SK-N-SH (cell line): ENCODE results near the gene CENPN. TPM values are rescaled to one million over a fixed set of nuclear protein-coding genes. Genes with fewer than 3 reads are reported as not detected.

Source experiments
- CTCF ChIA-PET: fragments of 300-600, 350-600 bp; formaldehyde crosslinking; extraction: SDS; loops from one replicate; lab custom pipeline; 2021; lab: Yijun Ruan, JAX
- POLR2A ChIA-PET: fragments of 350-600 bp; sonication (Branson Sonifier 250); formaldehyde crosslinking; extraction: SDS; loops from one replicate; lab custom pipeline; 2020; ENCODE audit warnings: antibody characterized with exemption, inconsistent platforms; lab: Yijun Ruan, JAX
- DNase-seq: peaks from one replicate; pipeline ENCODE4 v3.0.0; 2012
- H2AFZ ChIP-seq: fragments of 200-600 bp; sonication (generic); 2 replicates; pipeline ENCODE4 v1.8.1; 2016; ENCODE audit warnings: antibody characterized with exemption, mild to moderate bottlenecking, low read depth
- H3F3A ChIP-seq: fragments of 200-600 bp; sonication (generic); replicated peaks from 2 replicates; pipeline ENCODE3; 2016; ENCODE audit warnings: antibody characterized with exemption, mild to moderate bottlenecking; ENCODE audit not compliant: insufficient read depth
- H3K27ac ChIP-seq, 2 experiments: fragments of 200-500 bp in 1 of 2; fragments of 200-600 bp in 1 of 2; sonication (Bioruptor generic) in 1 of 2; sonication (generic), shearing (Covaris generic) in 1 of 2; 2 replicates each; pipeline versions ENCODE4 v1.5.1 to v1.6.1; 2014 to 2016; ENCODE audit warnings: low read depth in 2 of 2, inconsistent platforms in 1 of 2, low read length in 1 of 2, mild to moderate bottlenecking in 1 of 2, mixed read lengths in 1 of 2
- H3K27me3 ChIP-seq: fragments of 200-600 bp; sonication (generic), shearing (Covaris generic); 2 replicates; pipeline ENCODE4 v1.6.1; 2016; ENCODE audit warnings: mixed run types; ENCODE audit not compliant: insufficient read depth
- H3K36me3 ChIP-seq, 2 experiments: fragments of 200-500 bp in 1 of 2; fragments of 200-600 bp in 1 of 2; sonication (Bioruptor generic) in 1 of 2; sonication (generic) in 1 of 2; replicated peaks in 1 of 2; 2 replicates each; pipeline versions ENCODE3 to v1.5.1; 2014 to 2016; ENCODE audit warnings: low read length in 1 of 2, mild to moderate bottlenecking in 1 of 2; ENCODE audit not compliant: insufficient read depth in 2 of 2, control insufficient read depth in 1 of 2
- H3K4me1 ChIP-seq, 2 experiments: fragments of 200-500 bp in 1 of 2; fragments of 200-600 bp in 1 of 2; sonication (Bioruptor generic) in 1 of 2; sonication (generic), shearing (Covaris generic) in 1 of 2; 2 replicates each; pipeline versions ENCODE4 v1.5.1 to v1.6.1; 2014 to 2016; ENCODE audit warnings: low read depth in 1 of 2, low read length in 1 of 2, mixed run types in 1 of 2; ENCODE audit not compliant: insufficient read depth in 2 of 2, control insufficient read depth in 1 of 2
- H3K4me2 ChIP-seq: fragments of 200-600 bp; sonication (generic), shearing (Covaris generic); 2 replicates; pipeline ENCODE4 v1.6.1; 2017; ENCODE audit warnings: mixed run types
- H3K4me3 ChIP-seq, 2 experiments: fragments of 200-500 bp in 1 of 2; fragments of 200-600 bp in 1 of 2; sonication (Bioruptor generic) in 1 of 2; sonication (generic), shearing (Covaris generic) in 1 of 2; 2 replicates each; pipeline versions ENCODE4 v1.5.1 to v1.8.1; 2014 to 2016; ENCODE audit warnings: low read depth in 2 of 2, inconsistent platforms in 1 of 2, low read length in 1 of 2, mild to moderate bottlenecking in 1 of 2, mixed read lengths in 1 of 2, moderate library complexity in 1 of 2
- H3K79me2 ChIP-seq: fragments of 200-600 bp; sonication (generic); 2 replicates; pipeline ENCODE4 v1.8.1; 2017; ENCODE audit warnings: mild to moderate bottlenecking; ENCODE audit not compliant: insufficient read depth
- H3K9ac ChIP-seq: fragments of 200-600 bp; sonication (generic); 2 replicates; pipeline ENCODE4 v1.6.1; 2017; ENCODE audit warnings: mixed run types
- H3K9me2 ChIP-seq: fragments of 200-600 bp; sonication (generic); 2 replicates; pipeline ENCODE4 v1.6.1; 2017; ENCODE audit warnings: mixed run types
- H3K9me3 ChIP-seq: fragments of 200-600 bp; sonication (generic); 2 replicates; pipeline ENCODE4 v1.6.1; 2017; ENCODE audit warnings: mixed run types, mild to moderate bottlenecking, moderate library complexity
- H4K20me1 ChIP-seq: fragments of 200-600 bp; sonication (generic); 2 replicates; pipeline ENCODE4 v1.6.1; 2017; ENCODE audit warnings: mild to moderate bottlenecking, mixed run types; ENCODE audit not compliant: insufficient read depth
- CHD2 ChIP-seq: fragments of 150-350 bp; IDR thresholded peaks from 2 replicates; pipeline ENCODE4 v1.6.1; 2018; ENCODE audit warnings: low read length; ENCODE audit not compliant: partially characterized antibody
- CTCF ChIP-seq: fragments of 200-600 bp; sonication (generic); IDR thresholded peaks from 2 replicates; pipeline ENCODE4 v1.6.1; 2017; ENCODE audit warnings: antibody characterized with exemption, mild to moderate bottlenecking, moderate library complexity
- EP300 ChIP-seq, 2 experiments: IDR thresholded peaks; 2 replicates each; pipeline versions ENCODE4 v1.4.0 to v1.6.1; 2012; ENCODE audit warnings: borderline replicate concordance in 1 of 2, low read depth in 1 of 2, low read length in 1 of 2
- FOSL2 ChIP-seq: IDR thresholded peaks from 2 replicates; pipeline ENCODE4 v1.4.0; 2012; ENCODE audit warnings: low read depth, mild to moderate bottlenecking, moderate library complexity, borderline replicate concordance
- FOXM1 ChIP-seq: IDR thresholded peaks from 2 replicates; pipeline ENCODE4 v1.4.0; 2012; ENCODE audit warnings: low read depth, mild to moderate bottlenecking
- GABPA ChIP-seq: IDR thresholded peaks from 2 replicates; pipeline ENCODE4 v1.4.0; 2012; ENCODE audit warnings: low read depth, mild to moderate bottlenecking
- MAX ChIP-seq: IDR thresholded peaks from 2 replicates; pipeline ENCODE4 v1.4.0; 2012; ENCODE audit warnings: low read depth
- MEF2A ChIP-seq: IDR thresholded peaks from 2 replicates; pipeline ENCODE4 v1.4.0; 2012; ENCODE audit warnings: low read depth, borderline replicate concordance
- MXI1 ChIP-seq: IDR thresholded peaks from 2 replicates; pipeline ENCODE4 v1.6.1; 2012; ENCODE audit warnings: mild to moderate bottlenecking, low read depth, low read length, improper control_type of control experiment
- NFIC ChIP-seq: IDR thresholded peaks from 2 replicates; pipeline ENCODE4 v1.4.0; 2012; ENCODE audit warnings: borderline replicate concordance
- NRF1 ChIP-seq: IDR thresholded peaks from 2 replicates; pipeline ENCODE4 v1.6.1; 2012; ENCODE audit warnings: low read depth, mild to moderate bottlenecking, low read length
- REST ChIP-seq: IDR thresholded peaks from 2 replicates; pipeline ENCODE4 v1.6.1; 2012; ENCODE audit warnings: mild to moderate bottlenecking, low read depth, low read length, moderate library complexity
- RFX5 ChIP-seq: IDR thresholded peaks from 2 replicates; pipeline ENCODE4 v1.6.1; 2012; ENCODE audit warnings: mild to moderate bottlenecking, improper control_type of control experiment, low read length
- RXRA ChIP-seq: IDR thresholded peaks from 2 replicates; pipeline ENCODE4 v1.4.0; 2012; ENCODE audit warnings: low read depth, mild to moderate bottlenecking, borderline replicate concordance
- SMC3 ChIP-seq: IDR thresholded peaks from 2 replicates; pipeline ENCODE4 v1.6.1; 2012; ENCODE audit warnings: low read depth, low read length, improper control_type of control experiment
- TAF1 ChIP-seq: IDR thresholded peaks from 2 replicates; pipeline ENCODE4 v1.6.1; 2012; ENCODE audit warnings: low read depth, mild to moderate bottlenecking, low read length, moderate library complexity, borderline replicate concordance
- TEAD4 ChIP-seq: IDR thresholded peaks from 2 replicates; pipeline ENCODE4 v1.4.0; 2012; ENCODE audit warnings: mild to moderate bottlenecking, borderline replicate concordance; ENCODE audit not compliant: insufficient read depth
- YY1 ChIP-seq: IDR thresholded peaks from 2 replicates; pipeline ENCODE4 v1.4.0; 2012; ENCODE audit warnings: low read depth, mild to moderate bottlenecking
- WGBS: methylation state at CpG from one replicate; pipeline ENCODE4 v1.1.6; 2017; ENCODE audit warnings: low lambda C conversion rate; 5-methylcytosine and 5-hydroxymethylcytosine counted together
- polyA plus RNA-seq, 3 experiments: library from polyadenylated mRNA; depleted of rRNA; stranded (reverse); fragments of >200 nt; gene quantifications; 2 replicates each; pipeline ENCODE4 v1.2.3, GENCODE V29; 2012

The CENPN gene
- polyA plus RNA-seq, 1 of the 3 experiments (the other 2 are of a cell fraction): 35.3 TPM

- TF ChIP-seq RFX5 (no peak), FOSL2 (no peak)
Measured at GRCh38 chr16:81040842-81041241, 33.8 kb downstream of the CENPN start (continued).

- H3K79me2 ChIP-seq: peaks cover 45% of the 10 kb centered on the region
- no peak for TF ChIP-seq CTCF
- no peak for TF ChIP-seq TAF1
- TF ChIP-seq RXRA: no peak
- no peak for TF ChIP-seq GABPA
- no peak for TF ChIP-seq EP300 (IDR thresholded peaks at IDR 0.05; ENCODE audit: borderline replicate concordance in 1 of 2, low read depth in 1 of 2, low read length in 1 of 2)
- no peak for TF ChIP-seq TEAD4
- TF ChIP-seq FOXM1: no peak
- no peak for TF ChIP-seq YY1
- TF ChIP-seq CHD2: no peak
- TF ChIP-seq FOSL2: no peak
- TF ChIP-seq MAX: no peak
- TF ChIP-seq MXI1: no peak
- no peak for TF ChIP-seq NRF1
- TF ChIP-seq MEF2A: no peak
- no peak for TF ChIP-seq NFIC
- TF ChIP-seq REST: no peak
- TF ChIP-seq SMC3: no peak
- no peaks in the 10 kb centered on the region for H3K9me2 ChIP-seq
- no peak overlapping the region for H3K27ac ChIP-seq
- peaks cover 38 to 71% of the 10 kb centered on the region in 2 experiments for H3K36me3 ChIP-seq
- H3K9me3 ChIP-seq: no peaks in the 10 kb centered on the region
- H3K27me3 ChIP-seq: no peaks in the 10 kb centered on the region
- H4K20me1 ChIP-seq: peaks cover 9% of the 10 kb centered on the region; the same call in 1 of the 2 replicates
- H3K4me1 ChIP-seq: peaks cover 0 to 10% of the 10 kb centered on the region in 2 experiments; a peak in 2 of 4 replicates
- no peak overlapping the region for H3K4me2 ChIP-seq
- POLR2A ChIA-PET: no interaction called here
- no peak for DNase-seq
- CTCF ChIA-PET: no interaction called here
- H2AFZ ChIP-seq: no peak overlapping the region
- no peak overlapping the region for H3K4me3 ChIP-seq
- peaks cover 7% of the 10 kb centered on the region for H3F3A ChIP-seq
- no peak overlapping the region for H3K9ac ChIP-seq
- 96% methylated on average over 4 of the region's 4 CpGs for WGBS
Measured at GRCh38 chr16:81041696-81042095, 34.7 kb downstream of the CENPN start.
